Activated CD4-positive, alpha-beta T cell treated with anti-CD3 and anti-CD28 coated beads, Interleukin-2, amount 10 ng/mL, durations not matched to agents 24 days and 14 days (primary cell): Measurements from ENCODE around the gene PRKCA. TPM values are rescaled to one million over a fixed set of nuclear protein-coding genes. Genes with fewer than 3 reads are reported as not detected.
"Not testable (repeated sequence)": the region's sequence is repeated elsewhere in the genome, so short reads cannot be mapped to it uniquely, and the experiment has no call there.

Experiments
- DNase-seq: peaks from one replicate; pipeline ENCODE4 v3.0.0; 2022
- H3K27ac Mint-ChIP-seq: one replicate; pipeline ENCODE4 v1.8.0; 2022; ENCODE audit warnings: mild to moderate bottlenecking, mixed read lengths
- H3K27me3 Mint-ChIP-seq: one replicate; pipeline ENCODE4 v1.8.0; 2022; ENCODE audit warnings: mixed read lengths
- H3K36me3 Mint-ChIP-seq: one replicate; pipeline ENCODE4 v1.8.0; 2022; ENCODE audit warnings: low read depth, mild to moderate bottlenecking, mixed read lengths
- H3K4me1 Mint-ChIP-seq: one replicate; pipeline ENCODE4 v1.8.0; 2021; ENCODE audit warnings: mixed read lengths
- H3K4me3 Mint-ChIP-seq: one replicate; pipeline ENCODE4 v1.8.0; 2022; ENCODE audit warnings: mild to moderate bottlenecking, moderate library complexity, mixed read lengths
- H3K9me3 Mint-ChIP-seq: one replicate; pipeline ENCODE4 v1.8.0; 2021; ENCODE audit warnings: mixed read lengths
- intact Hi-C: fragments of 100-400 bp; cut with micrococcal nuclease; formaldehyde crosslinking; loops from one replicate; pipeline ENCODE4 v1.15.1; 2023
- total RNA-seq: library from RNA; stranded (reverse); gene quantifications from 2 replicates; pipeline ENCODE4 v1.2.3, GENCODE V29; 2022

PRKCA gene
- total RNA-seq, 1 donor from 2014 or later = 164 TPM

DNA sequence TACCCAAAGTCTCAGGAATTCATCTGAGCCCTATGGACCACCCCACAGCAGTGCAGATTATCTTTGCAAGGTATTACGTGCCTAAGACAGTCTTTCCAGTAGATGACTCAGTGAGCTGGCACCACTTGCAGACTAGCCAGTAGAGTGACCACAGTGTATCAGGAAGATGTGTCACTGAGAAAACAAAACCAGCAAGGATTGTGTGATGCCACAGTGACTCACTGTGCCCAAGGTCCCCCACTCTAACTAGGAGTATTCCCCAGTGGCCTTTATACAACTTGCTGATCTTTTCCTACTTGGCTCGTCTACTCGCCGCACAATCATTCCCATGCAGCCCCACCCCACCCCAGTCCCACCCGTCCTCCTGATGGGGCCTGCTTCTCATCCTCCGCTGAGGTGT lies 26.8 kb upstream of the PRKCA start:
- Mint-ChIP-seq H3K4me1 (peaks cover 4% of the 10 kb centered on the region), H3K4me3 (no peak overlapping the region), H3K27me3 (peaks cover 14% of the 10 kb centered on the region), H3K27ac (no peak overlapping the region), H3K9me3 (peaks cover 1% of the 10 kb centered on the region), H3K36me3 (no peaks in the 10 kb centered on the region)
- intact Hi-C loops = no loop called here
- no peak for DNase-seq

- Mint-ChIP-seq H3K27ac (no peak overlapping the region), H3K4me1 (peaks cover 4% of the 10 kb centered on the region), H3K4me3 (no peak overlapping the region), H3K9me3 (no peaks in the 10 kb centered on the region), H3K36me3 (no peaks in the 10 kb centered on the region), H3K27me3 (peaks cover 9% of the 10 kb centered on the region)
- DNase-seq = no peak
- intact Hi-C loops = no loop called here
Observed at GRCh38 chr17:66276328-66276937, 26.0 kb upstream of the PRKCA start.

- peaks cover 4% of the 10 kb centered on the region for H3K4me1 Mint-ChIP-seq
- no peak overlapping the region for H3K27ac Mint-ChIP-seq
- H3K27me3 Mint-ChIP-seq = peaks cover 9% of the 10 kb centered on the region
- DNase-seq = no peak
- no peak overlapping the region for H3K4me3 Mint-ChIP-seq
- H3K9me3 Mint-ChIP-seq = no peaks in the 10 kb centered on the region
- intact Hi-C loops = no loop called here
- H3K36me3 Mint-ChIP-seq = no peaks in the 10 kb centered on the region
Observed at GRCh38 chr17:66277191-66277590, 25.2 kb upstream of the PRKCA start.

- intact Hi-C loops = no loop called here
- H3K4me3 Mint-ChIP-seq = no peak overlapping the region
Observed at GRCh38 chr17:66281661-66282369, 20.6 kb upstream of the PRKCA start.

GRCh38 chr17:66283296-66283934 lies 19.0 kb upstream of the PRKCA start:
- no peak for DNase-seq
- peaks cover 1% of the 10 kb centered on the region for H3K36me3 Mint-ChIP-seq
- H3K9me3 Mint-ChIP-seq = no peaks in the 10 kb centered on the region
- no peak overlapping the region for H3K4me3 Mint-ChIP-seq
- peaks cover 15% of the 10 kb centered on the region for H3K4me1 Mint-ChIP-seq
- intact Hi-C loops = no loop called here
- no peaks in the 10 kb centered on the region for H3K27me3 Mint-ChIP-seq
- H3K27ac Mint-ChIP-seq = no peak overlapping the region

More at GRCh38 chr17:66281661-66282369, 20.6 kb upstream of the PRKCA start:
- Mint-ChIP-seq H3K27me3 (peaks cover 4% of the 10 kb centered on the region), H3K9me3 (no peaks in the 10 kb centered on the region), H3K4me1 (peaks cover 13% of the 10 kb centered on the region), H3K27ac (no peak overlapping the region), H3K36me3 (peaks cover 1% of the 10 kb centered on the region)
- DNase-seq = no peak

GRCh38 chr17:66283971-66284370 lies 18.4 kb upstream of the PRKCA start:
- Mint-ChIP-seq H3K27ac (no peak overlapping the region), H3K9me3 (no peaks in the 10 kb centered on the region), H3K4me3 (no peak overlapping the region), H3K27me3 (no peaks in the 10 kb centered on the region), H3K36me3 (peaks cover 1% of the 10 kb centered on the region), H3K4me1 (peaks cover 15% of the 10 kb centered on the region)
- intact Hi-C loops = no loop called here
- no peak for DNase-seq

GRCh38 chr17:66285149-66285548 lies 17.3 kb upstream of the PRKCA start:
- peaks cover 16% of the 10 kb centered on the region for H3K4me1 Mint-ChIP-seq
- DNase-seq = no peak
- no peak overlapping the region for H3K27ac Mint-ChIP-seq
- intact Hi-C loops = no loop called here
- peaks cover 1% of the 10 kb centered on the region for H3K36me3 Mint-ChIP-seq
- H3K4me3 Mint-ChIP-seq = no peak overlapping the region
- no peaks in the 10 kb centered on the region for H3K9me3 Mint-ChIP-seq
- no peaks in the 10 kb centered on the region for H3K27me3 Mint-ChIP-seq

GRCh38 chr17:66287911-66288310 lies 14.5 kb upstream of the PRKCA start:
- H3K9me3 Mint-ChIP-seq = no peaks in the 10 kb centered on the region
- peaks cover 17% of the 10 kb centered on the region for H3K4me1 Mint-ChIP-seq

DNA sequence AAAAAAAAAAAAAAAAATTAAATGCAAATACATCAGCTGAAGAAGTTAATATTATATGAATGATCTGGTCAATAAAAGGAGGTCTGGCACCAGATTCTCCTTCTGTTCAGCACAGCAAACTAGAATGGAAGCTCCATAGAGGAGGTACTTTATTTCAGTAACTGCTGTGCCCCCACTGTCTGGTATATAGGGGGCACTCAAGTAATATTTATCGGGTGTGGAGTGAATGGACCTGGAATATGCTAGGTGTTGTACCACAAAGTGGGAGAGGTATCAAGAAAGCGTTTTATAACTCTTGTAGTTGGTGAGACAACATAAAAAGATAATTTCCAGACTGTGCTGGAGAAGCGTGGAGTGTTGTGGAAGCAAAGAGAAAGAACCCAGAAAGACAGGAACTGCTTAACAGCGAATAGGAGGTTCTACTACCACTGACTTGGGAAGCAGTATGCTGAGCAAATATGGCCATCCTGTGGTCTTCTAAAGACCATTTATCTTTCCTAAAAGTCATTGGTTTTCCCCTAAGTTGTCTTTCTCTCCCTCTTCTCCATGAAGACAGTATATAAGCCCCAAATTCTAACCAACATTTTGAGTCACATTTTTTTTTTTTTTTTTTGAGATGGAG lies 12.2 kb upstream of the PRKCA start:
- Mint-ChIP-seq H3K9me3 (no peaks in the 10 kb centered on the region), H3K36me3 (no peaks in the 10 kb centered on the region), H3K4me1 (peaks cover 18% of the 10 kb centered on the region), H3K27ac (no peak overlapping the region), H3K27me3 (no peaks in the 10 kb centered on the region), H3K4me3 (no peak overlapping the region)
- intact Hi-C loops = no loop called here
- DNase-seq = no peak

More at GRCh38 chr17:66287911-66288310, 14.5 kb upstream of the PRKCA start:
- no peak for DNase-seq
- Mint-ChIP-seq H3K36me3 (peaks cover 1% of the 10 kb centered on the region), H3K27me3 (no peaks in the 10 kb centered on the region), H3K4me3 (no peak overlapping the region), H3K27ac (no peak overlapping the region)
- intact Hi-C loops = no loop called here

DNA sequence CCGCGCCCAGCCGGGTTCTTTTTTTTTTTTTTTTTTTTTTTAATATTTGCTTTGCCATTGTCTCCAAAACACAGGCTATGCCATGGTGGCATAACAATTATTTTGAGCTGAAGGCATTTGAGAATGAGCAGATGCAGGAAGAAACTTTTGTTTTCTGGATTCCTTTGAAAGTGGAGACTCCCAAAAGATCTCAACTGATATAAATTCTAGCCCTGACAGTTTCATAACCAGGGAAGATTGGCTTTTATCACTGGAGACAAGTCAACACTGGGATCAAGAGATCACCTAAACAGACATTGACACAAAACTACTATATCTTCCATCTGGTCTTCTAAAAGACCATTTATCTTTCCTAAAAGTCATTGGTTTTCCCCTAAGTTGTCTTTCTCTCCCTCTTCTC lies 10.1 kb upstream of the PRKCA start:
- Mint-ChIP-seq H3K4me3 (no peak overlapping the region), H3K27ac (no peak overlapping the region), H3K4me1 (peaks cover 6% of the 10 kb centered on the region), H3K9me3 (no peaks in the 10 kb centered on the region), H3K27me3 (peaks cover 2% of the 10 kb centered on the region), H3K36me3 (no peaks in the 10 kb centered on the region)
- no peak for DNase-seq
- intact Hi-C loops = no loop called here

DNA sequence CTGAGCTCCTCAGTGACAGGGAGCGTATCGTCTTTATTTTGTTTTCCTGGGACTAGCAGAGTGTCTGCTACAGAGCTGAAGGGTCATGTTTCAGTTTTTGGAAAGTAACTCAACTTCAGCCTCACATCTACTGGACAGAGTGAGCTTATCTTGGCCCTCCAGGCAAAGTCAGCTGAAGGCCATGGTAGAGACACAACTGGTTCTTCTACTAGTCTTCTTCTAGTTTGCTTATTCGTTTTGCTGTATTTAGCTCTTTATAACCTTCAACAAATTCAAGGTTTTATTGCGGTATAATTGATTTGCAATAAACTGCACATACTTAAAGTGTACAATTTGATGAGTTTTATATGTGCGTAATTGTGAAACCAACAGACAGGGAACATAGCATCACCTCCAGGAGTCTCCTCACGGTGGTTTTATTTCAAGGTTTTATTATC lies 6.1 kb upstream of the PRKCA start:
- Mint-ChIP-seq H3K4me3 (no peak overlapping the region), H3K27me3 (peaks cover 2% of the 10 kb centered on the region), H3K27ac (no peak overlapping the region), H3K4me1 (peaks cover 18% of the 10 kb centered on the region), H3K9me3 (no peaks in the 10 kb centered on the region), H3K36me3 (peaks cover 2% of the 10 kb centered on the region)
- intact Hi-C loops = no loop called here
- DNase-seq = no peak

DNA sequence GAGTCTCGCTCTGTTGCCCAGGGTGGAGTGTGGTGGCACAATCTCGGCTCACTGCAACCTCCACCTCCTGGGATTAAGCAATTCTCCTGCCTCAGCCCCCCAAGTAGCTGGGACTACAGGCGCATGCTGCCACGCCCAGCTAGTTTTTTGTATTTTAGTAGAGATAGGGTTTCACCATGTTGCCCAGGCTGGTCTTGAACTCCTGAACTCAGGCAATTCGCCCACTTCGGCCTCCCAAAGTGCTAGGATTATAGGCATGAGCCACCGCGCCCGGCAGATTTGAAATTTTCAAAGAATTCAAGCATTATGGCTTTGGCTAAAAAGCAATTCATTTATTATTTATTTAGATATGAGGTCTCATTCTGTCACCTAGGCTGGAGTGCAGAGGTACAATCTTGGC lies 5.0 kb upstream of the PRKCA start:
- H3K4me1 Mint-ChIP-seq = peaks cover 23% of the 10 kb centered on the region
- intact Hi-C loops, H3K9me3 Mint-ChIP-seq, H3K36me3 Mint-ChIP-seq, DNase-seq, H3K27me3 Mint-ChIP-seq, H3K4me3 Mint-ChIP-seq, H3K27ac Mint-ChIP-seq: not testable (repeated sequence)

DNA sequence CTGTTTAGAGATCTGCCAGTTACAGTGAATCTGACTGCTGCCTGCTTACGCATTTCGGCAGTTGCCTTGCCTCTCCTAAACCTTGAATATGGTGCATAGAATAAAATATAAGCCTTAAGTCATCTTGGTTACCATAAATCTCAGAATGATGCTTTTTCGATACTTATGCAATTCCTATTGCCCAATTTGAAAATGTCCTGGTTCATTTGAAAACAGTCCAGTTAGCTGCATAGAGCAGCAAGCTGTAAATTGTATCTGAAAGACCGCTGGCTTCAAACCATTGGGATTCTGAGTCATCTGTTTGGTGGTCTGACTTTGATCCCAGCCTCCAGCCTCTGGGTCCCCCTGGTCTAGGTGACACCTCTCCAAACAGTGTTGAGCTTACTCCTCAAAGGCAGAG lies 2.7 kb upstream of the PRKCA start:
- Mint-ChIP-seq H3K27ac (no peak overlapping the region), H3K4me1 (peaks cover 24% of the 10 kb centered on the region), H3K4me3 (no peak overlapping the region), H3K9me3 (no peaks in the 10 kb centered on the region), H3K36me3 (peaks cover 12% of the 10 kb centered on the region), H3K27me3 (peaks cover 2% of the 10 kb centered on the region)
- no peak for DNase-seq
- intact Hi-C loops = loop anchor here (5.0 kb wide), 2 partner anchors 42 to 368 kb away; no protein-coding TSS in a partner anchor

DNA sequence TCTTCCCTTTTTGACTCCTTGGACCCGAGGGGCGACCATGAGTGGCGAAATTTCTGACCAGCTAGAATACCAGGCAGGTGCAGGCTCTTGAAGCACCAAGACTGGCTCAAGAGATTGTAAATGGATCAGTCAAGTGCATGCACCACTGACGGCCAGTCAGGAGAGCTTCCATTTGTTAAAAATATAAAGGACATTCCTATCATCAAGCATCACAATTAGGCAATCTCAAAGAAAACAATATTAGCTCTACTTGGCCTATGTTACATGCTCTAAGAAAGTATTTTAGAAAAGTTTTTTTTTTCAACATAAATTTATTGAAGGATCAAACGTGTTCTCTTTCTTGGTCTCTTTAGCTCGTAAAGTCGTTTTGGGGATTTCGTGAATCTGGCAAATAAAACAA lies 1.5 kb upstream of the PRKCA start:
- Mint-ChIP-seq H3K27me3 (peaks cover 2% of the 10 kb centered on the region), H3K4me3 (peak overlapping the region; percentile 94), H3K9me3 (no peaks in the 10 kb centered on the region), H3K36me3 (peaks cover 21% of the 10 kb centered on the region), H3K27ac (no peak overlapping the region), H3K4me1 (peaks cover 35% of the 10 kb centered on the region)
- no peak for DNase-seq
- intact Hi-C loops = loop anchor here (5.0 kb wide), 2 partner anchors 44 to 366 kb away; no protein-coding TSS in a partner anchor
